ENCODE measurements around the gene MBD1. TPM values are rescaled to one million over a fixed set of nuclear protein-coding genes. Genes with fewer than 3 reads are reported as not detected.

MBD1 gene
- total and polyA plus RNA-seq, 2 of the 13 experiments (the other 11 are each of a cell fraction or from before 2014, with no cell fraction given), result 25.5 to 28.6 TPM

- H3K4me1 ChIP-seq (ENCODE audit: insufficient read depth, low read length), result peaks cover 16% of the 10 kb centered on the region
- ChIA-PET POLR2A (interaction anchor here (0.7 kb wide), 1 partner anchor 224 kb away, joined by 3 read pairs; no protein-coding TSS in a partner anchor), CTCF (ENCODE audit: low intra/inter-chr PET ratio, low total read pairs) (interaction anchor here (1.5 kb wide), 1 partner anchor 70 kb away, joined by 7 read pairs; no protein-coding TSS in a partner anchor)
- H3K4me3 ChIP-seq (replicated peaks in 1 of 3; ENCODE audit: insufficient read depth in 1 of 3, low read depth in 2 of 3, low read length in 3 of 3), result peak within 1 kb of the TSS; percentile 88 to 93 (median 90)
- peaks cover 6 to 23% of the 10 kb centered on the region in 2 experiments; a peak in 4 of 5 replicates for H3K36me3 ChIP-seq (replicated peaks in 1 of 2; ENCODE audit: control insufficient read depth in 1 of 2, insufficient read depth in 2 of 2, low read length in 2 of 2)
- H4K20me1 ChIP-seq (ENCODE audit: insufficient read depth, low read length), result no peaks in the 10 kb centered on the region
- H3K4me2 ChIP-seq (ENCODE audit: low read depth, low read length), result peak within 1 kb of the TSS; percentile 77
- DNase-seq (ENCODE audit: low spot score), result peak; percentile 98
- peaks cover 3% of the 10 kb centered on the region for H3K79me2 ChIP-seq (ENCODE audit: insufficient read depth, low read length)
- H3K9me3 ChIP-seq (ENCODE audit: low read length), result no peaks in the 10 kb centered on the region
- in situ Hi-C loops (cut with HindIII; ENCODE audit: extremely low pct_ligation_motif_present, low pct_unique_long_range_greater_than_20kb), result loop anchor here (10.0 kb wide), 1 partner anchor 137 kb away; no protein-coding TSS in a partner anchor
- H3K27me3 ChIP-seq (ENCODE audit: control insufficient read depth in 1 of 2, insufficient read depth in 2 of 2, low read length in 2 of 2), result peaks cover 0 to 4% of the 10 kb centered on the region in 2 experiments; a peak in 2 of 5 replicates
- under 1% methylated on average over 35 of the region's 76 CpGs for WGBS (ENCODE audit: low lambda C conversion rate)
- H3K27ac ChIP-seq (ENCODE audit: extremely low read length, insufficient read depth, low read length), result peak within 1 kb of the TSS; percentile 59
- ATAC-seq, result peak; percentile 96
- peak within 1 kb of the TSS; percentile 83 for H3K9ac ChIP-seq (ENCODE audit: insufficient read depth, low read depth, low read length)
- peak; percentile 99 for FAIRE-seq
- BruUV-seq (replicated peaks), result no TSS peak
- intact Hi-C loops (cut with micrococcal nuclease; ENCODE audit: unreplicated experiment), result loop anchor here (2.0 to 5.0 kb wide), 4 partner anchors 19 to 140 kb away; no protein-coding TSS in a partner anchor
- peak within 1 kb of the TSS; percentile 100 for H2AFZ ChIP-seq (ENCODE audit: low read length)
- peak; percentile 64 for TF ChIP-seq ZNF781 (CRISPR knock-in tag; IDR thresholded peaks at IDR 0.05; ENCODE audit: borderline replicate concordance, not compliant biosample characterization)
- TF ChIP-seq PPARG (CRISPR knock-in tag; conservative IDR thresholded peaks at IDR 0.05), result no peak; the same call in 1 of the 2 replicates
- no peak for TF ChIP-seq PAX8 (CRISPR knock-in tag; IDR thresholded peaks at IDR 0.05; ENCODE audit: borderline replicate concordance)
- peak; percentile 76; the same call in 1 of the 3 replicates for TF ChIP-seq MXI1 (IDR thresholded peaks at IDR 0.05; ENCODE audit: borderline replicate concordance, low read depth, low read length)
- TF ChIP-seq ZNF337 (CRISPR knock-in tag; IDR thresholded peaks at IDR 0.05; ENCODE audit: borderline replicate concordance, low read depth), result peak; percentile 80; the same call in 1 of the 2 replicates
- TF ChIP-seq MEF2D (CRISPR knock-in tag; IDR thresholded peaks at IDR 0.05), result peak; percentile 23; the same call in 1 of the 2 replicates
- TF ChIP-seq ZNF556 (CRISPR knock-in tag; IDR thresholded peaks at IDR 0.05; ENCODE audit: borderline replicate concordance), result peak; percentile 76; the same call in 1 of the 2 replicates
- peak; percentile 72 for TF ChIP-seq SALL2 (CRISPR knock-in tag; IDR thresholded peaks at IDR 0.05)
- TF ChIP-seq CTCF (CRISPR knock-in tag; IDR thresholded peaks at IDR 0.05), result peak; percentile 78
- no peak for TF ChIP-seq SP1 (IDR thresholded peaks at IDR 0.05)
- TF ChIP-seq SP1 (CRISPR knock-in tag; IDR thresholded peaks at IDR 0.05), result peak; percentile 56
- TF ChIP-seq SMARCC2 (IDR thresholded peaks at IDR 0.05), result no peak
- TF ChIP-seq AHR (CRISPR knock-in tag; IDR thresholded peaks at IDR 0.05), result 0 out of 2 replicates have a peak, but pooled peaks have one; percentile 76
- TF ChIP-seq NONO (IDR thresholded peaks at IDR 0.05), result no peak
- TF ChIP-seq NONO (CRISPR knock-in tag; conservative IDR thresholded peaks at IDR 0.05), result peak; percentile 80; the same call in 1 of the 2 replicates
- TF ChIP-seq SRY (CRISPR knock-in tag; IDR thresholded peaks at IDR 0.05), result peak; percentile 67; the same call in 1 of the 2 replicates
- no peak for TF ChIP-seq PBX3 (CRISPR knock-in tag; IDR thresholded peaks at IDR 0.05; ENCODE audit: borderline replicate concordance)
- peak; percentile 64 for TF ChIP-seq ATF7 (IDR thresholded peaks at IDR 0.05)
- TF ChIP-seq ATF7 (CRISPR knock-in tag; IDR thresholded peaks at IDR 0.05), result no peak
- TF ChIP-seq REPIN1 (CRISPR knock-in tag; IDR thresholded peaks at IDR 0.05; ENCODE audit: borderline replicate concordance, low read depth), result 0 out of 2 replicates have a peak, but pooled peaks have one; percentile 83
- 0 out of 2 replicates have a peak, but pooled peaks have one; percentile 41 for TF ChIP-seq SP5 (CRISPR knock-in tag; IDR thresholded peaks at IDR 0.05; ENCODE audit: borderline replicate concordance, low read depth)
- TF ChIP-seq ZNF792 (CRISPR knock-in tag; IDR thresholded peaks at IDR 0.05), result 0 out of 2 replicates have a peak, but pooled peaks have one; percentile 50
Measured at GRCh38 chr18:50287441-50288347, 6.4 kb upstream of the MBD1 start, which contains the start of gene CXXC1. Gene CXXC1 (minus strand): TSS chr18:50287692. CDS start chr18:50287589, 103 bp downstream.

All from HepG2 (cell line).